NCI-H226 (cell line): ENCODE data around the gene OR13J1.
"Not testable (repeated sequence)": the region's sequence is repeated elsewhere in the genome, so short reads cannot be mapped to it uniquely, and the experiment has no call there.

ENCODE experiments used
- DNase-seq: peaks from one replicate; pipeline ENCODE4 v3.0.0-alpha.2; 2015

Gene OR13J1, protein sequence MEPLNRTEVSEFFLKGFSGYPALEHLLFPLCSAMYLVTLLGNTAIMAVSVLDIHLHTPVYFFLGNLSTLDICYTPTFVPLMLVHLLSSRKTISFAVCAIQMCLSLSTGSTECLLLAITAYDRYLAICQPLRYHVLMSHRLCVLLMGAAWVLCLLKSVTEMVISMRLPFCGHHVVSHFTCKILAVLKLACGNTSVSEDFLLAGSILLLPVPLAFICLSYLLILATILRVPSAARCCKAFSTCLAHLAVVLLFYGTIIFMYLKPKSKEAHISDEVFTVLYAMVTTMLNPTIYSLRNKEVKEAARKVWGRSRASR

DNA sequence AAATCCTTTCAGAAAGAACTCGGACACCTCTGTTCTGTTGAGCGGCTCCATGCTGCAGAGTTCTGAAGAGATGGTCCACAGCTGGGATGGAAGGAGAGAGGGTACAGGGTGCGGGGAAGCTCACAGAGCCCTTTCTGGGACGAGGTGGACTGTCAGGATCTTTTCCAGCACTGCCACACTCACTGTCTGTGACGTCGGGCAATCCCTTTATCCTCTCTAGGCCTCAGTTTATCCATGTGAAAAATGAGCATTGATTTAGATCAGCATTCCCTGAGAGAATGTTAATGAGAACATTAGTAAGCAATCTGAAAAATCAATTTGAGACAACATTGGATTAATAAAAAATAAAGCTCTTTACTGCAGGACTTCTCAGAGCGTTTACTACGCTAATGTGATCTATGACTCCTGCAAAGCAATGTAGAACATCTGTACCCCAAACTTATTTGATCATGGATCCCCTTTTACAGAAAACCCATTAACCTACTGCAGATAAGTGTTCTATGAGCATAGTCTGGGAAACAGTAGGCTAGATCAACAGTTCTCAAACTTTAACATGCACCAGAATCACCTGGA lies at the start of gene OR13J1:
TSS of gene OR13J1 (minus strand) at position 51 of the 573 bp plus-strand sequence. CDS start at position 51, 0 bp downstream.
- DNase-seq: no peak

DNA sequence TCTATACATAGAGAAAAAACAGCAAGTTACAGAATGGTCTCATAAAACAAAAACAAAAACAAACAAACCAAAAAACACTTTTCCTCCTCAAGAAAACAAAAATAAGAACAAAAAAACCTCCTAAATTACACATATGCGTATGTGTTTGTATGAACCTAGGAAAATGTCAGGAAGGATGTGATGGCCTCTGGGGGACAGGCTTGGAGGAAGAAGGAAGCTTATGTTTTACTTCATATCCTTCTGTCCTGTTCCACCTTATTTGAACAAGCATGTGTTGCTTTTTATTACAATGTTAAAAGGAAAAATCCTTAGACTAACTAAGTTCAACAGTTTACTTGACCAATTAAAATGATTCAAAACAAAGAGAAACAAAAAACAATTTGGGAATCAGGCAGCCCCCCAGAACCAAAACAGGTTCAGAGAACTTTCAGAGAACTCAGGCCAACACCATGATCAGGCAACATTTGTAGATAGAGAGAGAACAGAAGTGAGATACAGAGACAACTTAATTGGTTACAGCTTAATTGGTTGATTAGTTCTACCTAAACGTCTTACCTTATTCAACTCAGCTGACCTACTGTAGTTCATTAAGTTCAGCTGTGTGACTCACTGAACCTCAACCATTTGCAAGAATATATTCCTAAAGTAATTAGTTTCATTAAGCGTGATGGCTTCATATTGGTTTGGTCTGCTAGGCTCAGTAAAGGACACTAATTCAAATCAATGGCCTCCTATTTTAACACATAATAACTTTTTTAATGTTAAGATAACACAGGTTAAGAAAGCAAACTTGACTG lies 49.2 kb upstream of the OR13J1 start:
- no peak for DNase-seq

DNA sequence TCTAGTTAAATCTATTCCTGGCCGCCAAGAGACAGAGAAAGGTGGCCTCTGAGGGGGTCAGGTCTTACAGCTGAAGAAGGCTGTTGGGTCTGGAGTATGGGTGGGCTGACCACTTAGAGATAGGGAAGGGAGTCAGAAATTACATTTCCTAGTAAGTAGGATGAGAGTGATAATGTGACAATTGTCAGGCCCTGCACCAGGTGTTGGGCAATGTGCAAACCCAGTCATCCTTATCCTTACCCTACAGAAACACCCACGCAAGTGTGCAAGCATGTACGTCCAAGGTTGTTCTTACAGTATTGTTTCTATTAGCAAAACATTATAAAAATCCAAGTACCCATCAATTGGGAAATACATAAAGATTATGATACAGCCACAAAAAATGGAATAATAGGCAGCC lies 48.6 kb upstream of the OR13J1 start:
- no peak for DNase-seq

DNA sequence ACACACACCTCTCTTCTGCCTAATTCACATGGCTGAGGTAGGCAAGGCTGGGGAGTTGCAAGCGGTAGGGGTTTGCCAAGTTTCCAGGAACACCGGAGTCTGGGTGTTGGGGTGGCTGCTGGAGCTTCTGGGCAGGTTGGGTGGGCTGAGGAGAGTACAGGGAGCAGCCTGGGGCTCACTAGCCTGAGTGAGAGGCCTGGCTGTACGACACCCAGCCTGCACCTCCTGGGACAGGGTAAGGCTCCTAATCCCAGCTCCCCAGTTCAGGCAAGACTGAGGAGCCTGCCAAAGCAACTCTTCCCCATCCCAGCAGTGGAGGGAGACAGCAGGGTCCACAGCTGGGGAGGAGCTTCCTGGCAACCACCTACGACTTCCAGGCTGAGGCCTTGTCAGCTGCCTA lies 47.1 kb upstream of the OR13J1 start:
- no peak for DNase-seq

DNA sequence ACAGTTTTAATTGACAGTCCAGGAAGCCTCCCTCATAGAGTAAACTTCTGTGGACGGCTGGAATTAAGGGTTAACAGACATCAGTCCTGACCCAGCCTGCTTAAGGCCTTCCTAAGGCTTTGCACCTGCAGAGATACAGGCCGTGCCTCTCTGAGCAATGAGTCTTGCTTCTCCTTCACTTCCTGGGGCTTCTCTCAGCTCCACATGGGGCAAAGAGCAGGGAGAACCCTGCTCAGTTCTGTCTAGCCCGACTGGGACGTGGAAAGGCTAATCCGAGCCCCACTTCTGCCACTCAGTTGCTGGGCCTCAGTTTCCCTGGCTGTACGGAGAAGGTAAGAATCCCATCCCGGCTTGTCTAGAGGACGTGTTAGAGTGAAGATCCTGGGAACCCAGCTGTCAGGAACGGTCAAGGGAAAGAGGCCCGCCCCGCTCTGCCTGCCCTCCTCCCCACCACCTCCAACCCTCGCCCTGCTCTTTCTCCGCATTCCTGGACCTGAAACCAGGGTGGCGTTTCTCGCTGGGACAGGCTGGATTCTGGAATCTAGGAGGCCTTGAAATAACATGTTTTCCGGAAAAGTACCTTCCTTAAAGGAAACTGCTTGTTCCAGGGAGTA lies 45.6 kb upstream of the OR13J1 start:
- no peak for DNase-seq

DNA sequence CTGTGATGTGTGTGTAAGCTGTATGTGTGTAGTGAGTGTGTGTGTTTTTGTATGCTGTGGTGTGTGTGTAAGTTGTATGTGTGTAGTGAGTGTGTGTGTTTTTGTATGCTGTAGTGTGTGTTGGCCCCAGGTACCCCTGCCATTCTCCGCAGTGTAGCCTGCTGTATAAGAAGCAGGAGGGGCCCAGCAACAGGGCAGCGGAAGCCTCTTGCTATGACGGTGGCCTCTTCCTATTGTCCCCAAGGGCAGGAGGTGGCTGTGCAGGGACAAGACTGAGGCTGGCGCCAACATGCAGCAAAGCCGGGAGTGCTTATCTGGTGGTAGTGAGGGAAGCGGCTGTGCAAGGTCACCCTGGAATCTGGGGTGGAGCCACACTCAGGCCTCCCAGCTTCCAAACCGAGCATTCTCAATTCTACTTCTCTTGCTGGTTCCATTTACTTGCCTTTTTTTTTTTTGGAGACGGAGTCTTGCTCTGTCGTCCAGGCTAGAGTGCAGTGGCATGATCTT lies 44.2 kb upstream of the OR13J1 start:
- DNase-seq: no peak

DNA sequence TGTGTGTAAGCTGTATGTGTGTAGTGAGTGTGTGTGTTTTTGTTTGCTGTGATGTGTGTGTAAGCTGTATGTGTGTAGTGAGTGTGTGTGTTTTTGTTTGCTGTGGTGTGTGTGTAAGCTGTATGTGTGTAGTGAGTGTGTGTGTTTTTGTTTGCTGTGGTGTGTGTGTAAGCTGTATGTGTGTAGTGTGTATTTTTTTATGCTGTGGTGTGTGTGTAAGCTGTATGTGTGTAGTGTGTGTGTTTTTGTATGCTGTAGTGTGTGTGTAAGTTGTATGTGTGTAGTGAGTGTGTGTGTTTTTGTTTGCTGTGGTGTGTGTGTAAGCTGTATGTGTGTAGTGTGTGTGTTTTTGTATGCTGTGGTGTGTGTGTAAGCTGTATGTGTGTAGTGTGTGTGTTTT lies 43.2 kb upstream of the OR13J1 start:
- not testable (repeated sequence) for DNase-seq

DNA sequence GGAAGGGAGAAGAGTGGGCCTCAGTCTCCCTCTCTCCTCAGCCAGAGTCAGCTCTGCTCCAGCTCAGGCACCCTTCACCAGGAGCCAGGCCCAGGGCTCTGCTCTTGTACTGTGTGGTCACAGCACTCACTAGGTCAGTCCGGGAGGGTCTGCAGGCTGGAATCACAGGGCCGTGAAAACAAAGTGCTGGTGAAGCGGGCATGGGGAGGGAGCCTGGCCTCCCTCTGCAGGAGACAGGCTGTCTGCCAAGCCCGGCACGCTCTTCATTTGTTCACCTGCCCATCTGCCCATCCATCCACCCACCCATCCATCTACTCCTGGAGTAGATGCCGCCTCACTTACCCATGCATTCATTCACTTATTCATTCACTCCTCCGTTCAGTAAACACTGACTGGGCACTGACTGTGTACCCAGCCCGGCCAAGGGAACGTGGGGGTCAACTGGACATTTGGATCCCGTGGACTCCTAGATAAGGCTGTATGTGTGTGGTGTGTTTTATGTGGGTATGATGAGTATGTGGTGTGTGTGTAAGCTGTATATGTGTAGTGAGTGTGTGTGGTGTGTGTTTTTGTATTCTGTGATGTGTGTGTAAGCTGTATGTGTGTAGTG lies 42.7 kb upstream of the OR13J1 start:
- no peak for DNase-seq

DNA sequence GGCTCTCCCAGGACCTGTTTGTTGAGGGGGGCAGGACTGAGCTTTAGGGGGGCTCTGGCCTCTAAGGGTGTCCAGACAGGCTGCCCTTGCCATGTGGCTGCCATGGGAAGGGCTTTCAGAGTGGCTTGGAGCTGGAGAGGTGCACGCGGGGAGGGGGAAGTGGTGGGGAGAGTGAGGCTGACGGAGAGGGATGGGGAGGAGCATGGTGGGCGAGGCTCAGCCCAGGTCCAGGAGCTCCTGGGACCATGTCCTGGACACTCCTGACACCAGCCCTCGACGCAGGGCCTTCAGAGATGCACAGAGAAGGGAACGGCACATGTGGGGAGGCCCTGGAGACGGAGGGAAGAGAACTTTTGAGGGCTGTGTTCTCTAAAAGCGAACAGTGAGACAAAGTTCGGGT lies 41.5 kb upstream of the OR13J1 start:
- DNase-seq: no peak

DNA sequence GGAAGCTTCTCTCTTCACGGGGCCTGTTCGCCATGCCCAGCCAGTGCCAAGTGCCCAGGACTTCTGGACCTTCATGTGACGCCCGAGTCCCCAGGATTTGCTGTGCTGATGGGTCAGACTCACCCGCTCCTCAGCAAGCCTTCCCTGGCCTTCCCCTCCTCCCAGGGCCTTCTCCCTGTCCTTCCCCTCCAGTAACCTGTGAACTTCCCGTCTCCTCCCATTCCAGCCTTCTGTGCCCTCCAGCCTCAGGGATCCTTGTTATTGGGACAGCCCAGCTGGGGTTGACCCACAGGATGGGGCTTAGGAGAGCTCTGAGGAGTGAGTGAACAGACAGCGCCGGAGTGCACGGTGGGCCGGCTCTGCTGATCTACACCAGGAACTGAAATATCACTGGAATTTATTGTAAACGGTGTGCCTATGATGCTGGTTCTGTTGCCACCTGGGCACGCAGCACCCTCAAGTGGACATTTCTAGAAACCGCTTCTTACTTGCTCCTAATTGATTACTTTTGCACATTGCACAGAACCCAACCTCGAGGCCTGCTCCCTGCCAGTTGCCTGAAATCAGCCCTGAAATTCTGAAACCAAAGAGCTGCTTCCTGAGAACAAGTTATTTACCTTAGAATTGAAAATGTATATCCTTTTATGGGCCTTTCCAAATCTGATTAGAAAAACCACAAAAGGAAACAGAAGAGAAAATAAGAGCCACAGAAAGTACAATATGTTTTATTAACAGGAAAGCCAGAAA lies 40.6 kb upstream of the OR13J1 start:
- DNase-seq: peak; percentile 8

DNA sequence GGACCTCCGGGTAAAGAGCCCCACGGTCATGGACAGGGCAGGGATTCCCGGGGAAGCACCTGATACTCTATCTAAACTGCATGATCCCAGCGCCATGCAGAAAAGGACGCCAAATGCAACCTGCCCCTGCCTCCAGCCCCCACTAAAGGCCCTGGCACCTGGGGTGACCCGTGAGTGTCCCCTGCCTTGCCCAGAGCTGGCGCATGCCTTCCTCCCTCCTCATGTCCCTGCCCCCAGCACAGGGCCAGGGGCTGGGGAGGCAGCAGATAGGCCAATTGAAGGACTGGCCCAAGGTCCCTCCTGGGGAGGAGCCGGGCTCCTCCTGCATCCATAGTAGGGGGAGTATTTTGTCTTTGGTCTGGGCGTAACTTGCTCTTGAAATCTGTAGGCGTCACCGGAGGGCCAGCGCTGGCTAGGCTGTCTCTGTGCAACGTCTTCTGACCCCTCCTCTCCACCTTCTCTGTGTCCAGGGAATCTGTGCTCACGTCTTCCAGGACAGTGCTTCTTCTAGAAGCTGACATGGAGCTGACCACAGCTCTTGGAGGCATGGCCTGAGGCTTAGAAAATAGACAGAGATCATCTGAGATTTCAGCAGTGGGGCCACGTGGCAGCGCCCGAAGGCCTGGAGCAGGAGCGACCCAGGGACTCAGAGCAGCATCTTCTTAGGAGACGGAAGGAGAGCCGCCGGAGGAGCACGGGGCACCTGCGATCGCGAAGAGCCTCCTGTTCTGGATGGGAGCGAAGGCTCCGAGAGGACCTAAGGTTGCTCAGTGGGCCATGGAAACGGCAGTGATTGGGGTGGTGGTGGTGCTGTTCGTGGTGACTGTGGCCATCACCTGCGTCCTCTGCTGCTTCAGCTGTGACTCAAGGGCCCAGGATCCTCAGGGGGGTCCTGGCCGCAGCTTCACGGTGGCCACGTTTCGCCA lies 39.7 kb upstream of the OR13J1 start:
- DNase-seq: no peak

DNA sequence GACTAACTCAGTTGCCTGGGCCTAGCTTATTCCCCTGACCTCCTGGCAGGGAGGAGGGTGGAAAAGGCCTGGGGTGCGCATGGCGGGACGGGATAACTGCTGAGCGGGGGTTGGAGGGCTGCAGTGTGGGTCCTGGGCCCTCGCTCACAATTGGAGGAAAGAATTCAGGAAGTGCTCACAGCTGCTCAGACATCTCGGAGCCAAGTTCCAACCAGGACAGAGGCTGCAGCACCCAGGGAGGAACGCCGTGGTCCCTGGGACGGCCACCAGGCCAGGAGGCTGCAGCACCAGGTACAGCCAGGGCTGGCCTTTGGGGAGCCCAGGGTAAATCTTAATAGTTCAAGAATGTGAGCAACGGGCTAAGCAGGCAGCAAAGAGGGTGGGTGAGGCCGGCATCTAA lies 39.1 kb upstream of the OR13J1 start, which contains the start of gene SPAAR:
TSS of gene SPAAR (plus strand) at position 217 of the 400 bp plus-strand sequence. CDS start 974 bp downstream, outside the sequence.
- no peak for DNase-seq

DNA sequence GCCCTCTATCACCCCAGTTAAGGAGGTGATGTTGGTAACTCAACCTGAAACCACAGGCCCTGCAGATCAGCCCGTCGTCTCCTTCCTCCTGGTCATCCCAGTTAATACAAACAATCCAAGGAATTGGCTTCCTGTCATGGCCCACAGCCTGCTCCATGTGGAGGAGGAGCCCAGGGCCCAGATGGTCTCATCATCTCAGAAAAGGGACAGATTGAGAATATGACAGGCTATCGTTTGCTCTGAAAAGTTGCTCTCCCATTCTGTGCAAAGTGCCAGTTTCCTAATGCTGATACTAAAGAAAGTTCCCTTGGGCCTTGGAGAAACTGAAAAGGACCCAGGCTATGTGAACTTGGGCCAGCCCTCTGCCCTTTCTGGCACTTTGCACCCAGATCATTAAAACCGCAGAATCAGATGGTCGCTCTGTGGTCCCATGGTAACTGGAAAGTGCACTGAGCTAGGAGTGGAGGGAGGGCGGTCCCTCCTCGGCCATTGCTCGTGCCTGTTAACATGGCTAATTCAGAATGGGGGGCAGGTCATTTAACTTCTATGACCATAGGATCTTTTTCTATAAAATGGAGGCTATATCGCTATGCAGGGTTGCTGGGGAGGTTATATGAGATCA lies 38.4 kb upstream of the OR13J1 start:
- no peak for DNase-seq

DNA sequence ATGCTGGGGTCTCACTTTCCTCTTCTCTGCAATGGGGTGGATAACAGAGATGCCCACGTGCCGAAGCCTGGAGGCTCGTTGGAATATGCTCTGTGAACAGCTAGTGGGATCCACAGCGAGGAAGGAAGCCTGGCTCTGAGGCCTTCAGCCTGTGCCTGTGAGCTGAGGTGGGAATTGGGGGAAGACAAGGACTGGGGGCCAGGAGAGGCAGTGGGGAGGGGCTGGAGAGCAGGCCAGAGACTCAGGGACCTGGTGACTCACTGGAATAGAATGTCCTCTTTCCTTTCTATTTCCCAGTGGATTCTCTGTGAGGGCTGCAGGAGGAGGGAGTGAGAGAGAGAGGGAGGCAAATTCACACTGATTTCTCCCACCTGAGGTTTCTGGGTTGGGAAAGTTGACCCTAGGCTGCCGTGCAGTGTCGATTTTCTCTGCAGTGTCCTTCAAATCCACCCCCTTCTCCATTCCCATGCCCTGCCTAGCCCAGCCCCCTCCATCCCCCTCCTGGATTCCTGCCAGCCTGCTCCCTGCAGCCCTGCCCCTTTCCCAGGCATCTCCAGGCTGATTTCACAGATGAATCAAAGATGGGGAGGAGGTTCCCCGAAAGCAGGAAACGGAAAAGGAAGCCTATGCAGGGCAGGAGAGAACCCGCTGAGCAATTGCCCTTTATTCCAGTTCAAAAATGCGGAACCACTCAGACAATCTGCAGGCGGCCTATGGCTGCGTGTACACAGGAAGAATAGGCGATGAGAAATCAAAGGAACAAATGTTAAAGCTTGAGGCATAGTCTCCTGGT lies 37.7 kb upstream of the OR13J1 start:
- DNase-seq: peak; percentile 74

DNA sequence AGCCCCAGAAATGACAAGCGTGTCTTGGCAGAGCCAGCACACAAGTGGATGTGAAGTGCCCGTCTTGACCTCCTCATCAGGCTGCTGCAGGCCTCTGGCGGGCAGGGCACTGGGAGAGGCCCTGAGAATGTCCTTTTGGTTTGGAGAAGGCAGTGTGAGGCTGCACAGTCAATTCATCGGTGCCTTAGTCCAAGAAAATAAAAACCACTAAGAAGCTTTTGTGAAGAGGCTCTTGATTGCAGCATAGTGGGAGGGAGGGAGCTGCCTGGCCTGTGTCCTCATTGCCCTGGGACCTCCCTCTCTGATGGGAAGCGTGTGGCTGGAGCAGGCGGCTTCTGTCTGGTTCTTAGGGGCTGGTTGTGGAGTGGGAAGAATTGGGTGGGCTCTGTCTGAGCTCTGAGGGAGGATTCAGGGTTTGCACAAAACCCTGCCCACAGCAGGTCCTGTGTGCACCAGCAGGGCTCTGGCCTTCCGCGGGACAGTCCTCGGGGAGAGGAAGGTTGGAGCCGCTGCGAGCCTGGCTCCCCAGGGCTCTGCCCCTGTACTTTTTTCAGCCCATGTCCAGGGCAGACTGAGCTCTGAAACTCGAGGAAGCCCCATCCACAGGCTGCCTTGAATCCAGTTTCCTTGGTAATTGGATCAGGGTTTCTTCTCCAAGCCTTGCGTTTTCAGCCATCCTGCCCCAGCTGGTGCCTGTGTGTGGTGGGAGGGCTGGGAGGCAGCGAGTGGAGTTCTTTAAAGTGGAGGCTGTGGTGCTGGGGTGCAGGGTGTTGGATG lies 36.9 kb upstream of the OR13J1 start:
- no peak for DNase-seq

DNA sequence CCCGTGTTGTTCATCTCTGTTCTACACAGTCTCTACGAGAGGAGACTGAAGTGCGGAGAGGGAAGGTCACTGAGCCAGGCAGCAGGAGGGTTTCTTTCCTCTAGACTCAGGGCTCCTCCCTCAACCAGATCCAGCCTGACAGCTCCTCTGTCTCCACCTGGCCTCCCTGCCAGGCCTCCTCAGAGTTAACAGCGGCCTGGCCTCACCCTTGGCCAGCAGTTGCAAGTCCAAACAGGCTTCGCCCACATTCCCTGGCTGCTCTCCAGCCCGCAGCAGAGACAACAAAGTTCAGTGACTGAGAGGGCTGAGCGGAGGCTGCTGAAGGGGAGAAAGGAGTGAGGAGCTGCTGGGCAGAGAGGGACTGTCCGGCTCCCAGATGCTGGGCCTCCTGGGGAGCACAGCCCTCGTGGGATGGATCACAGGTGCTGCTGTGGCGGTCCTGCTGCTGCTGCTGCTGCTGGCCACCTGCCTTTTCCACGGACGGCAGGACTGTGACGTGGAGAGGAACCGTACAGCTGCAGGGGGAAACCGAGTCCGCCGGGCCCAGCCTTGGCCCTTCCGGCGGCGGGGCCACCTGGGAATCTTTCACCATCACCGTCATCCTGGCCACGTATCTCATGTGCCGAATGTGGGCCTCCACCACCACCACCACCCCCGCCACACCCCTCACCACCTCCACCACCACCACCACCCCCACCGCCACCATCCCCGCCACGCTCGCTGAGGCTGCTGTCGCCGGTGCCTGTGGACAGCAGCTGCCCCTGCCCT lies 35.9 kb upstream of the OR13J1 start, which contains the start of gene HRCT1:
TSS of gene HRCT1 (plus strand) at position 291 of the 768 bp plus-strand sequence. CDS start at position 377, 86 bp downstream.
- DNase-seq: peak; percentile 89

DNA sequence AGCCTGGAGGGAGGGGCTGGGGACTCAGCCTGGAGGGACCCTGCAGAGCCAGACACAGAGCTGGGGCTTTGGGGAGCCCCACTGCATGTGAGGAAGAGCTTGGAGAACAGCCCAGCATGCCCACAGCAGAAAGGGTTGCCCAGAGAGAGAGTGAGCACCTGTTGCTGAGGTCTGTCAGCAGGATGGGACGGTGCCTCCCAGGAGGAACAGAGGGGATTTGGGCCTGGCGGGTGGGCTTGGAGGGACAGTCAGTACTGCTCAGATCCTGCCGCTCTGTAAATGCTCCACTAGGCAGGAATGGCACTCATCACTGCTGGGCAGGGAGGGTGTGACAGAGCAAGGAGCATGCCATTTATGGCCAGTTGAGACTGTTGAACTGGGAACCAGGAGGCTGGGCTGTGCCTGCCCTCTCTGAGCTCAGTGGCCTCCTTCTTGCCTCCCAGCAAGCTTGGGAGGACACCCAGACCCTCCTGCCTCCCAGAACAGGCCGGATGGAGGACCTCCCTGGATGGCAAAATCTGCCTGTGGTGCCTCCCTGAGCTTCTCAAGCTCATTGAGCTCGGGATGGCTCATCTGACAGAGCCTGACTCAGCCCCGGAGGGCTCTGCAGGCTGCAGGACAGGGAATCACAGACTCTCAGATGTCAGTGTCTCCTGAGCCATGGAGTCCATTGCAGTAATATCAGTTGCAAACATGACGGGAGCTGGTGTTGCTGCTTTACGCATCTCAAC lies 35.0 kb upstream of the OR13J1 start:
- peak; percentile 38 for DNase-seq
